ENCODE measurements around the gene ATG10. TPM values are rescaled to one million over a fixed set of nuclear protein-coding genes. Genes with fewer than 3 reads are reported as not detected.
"Not testable (repeated sequence)": the region's sequence is repeated elsewhere in the genome, so short reads cannot be mapped to it uniquely, and the experiment has no call there.

ATG10 gene
- total RNA-seq, 1 donor from 2014 or later: 8.7 TPM

DNA sequence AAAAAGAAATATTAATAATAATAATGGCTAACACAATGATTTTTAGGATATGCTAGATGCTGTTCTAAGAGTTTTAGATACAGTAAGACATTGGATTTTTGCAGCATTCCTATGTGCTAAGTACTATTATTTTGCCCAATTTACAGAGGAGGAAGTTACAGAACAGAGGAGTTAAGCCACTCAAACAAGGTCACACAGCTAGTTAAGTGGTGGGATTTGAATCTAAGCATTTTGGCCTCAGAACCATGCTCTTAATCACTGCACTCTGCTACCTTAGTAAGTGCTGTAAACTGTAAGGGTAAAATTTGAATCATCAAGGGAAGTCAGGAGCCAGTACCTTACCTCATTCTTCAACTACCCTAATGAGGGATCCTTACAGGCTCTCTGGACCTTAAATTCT, 280.9 kb downstream of the ATG10 start:
- no peak for DNase-seq (ENCODE audit: extremely low spot score, unreplicated experiment)
- no peaks in the 10 kb centered on the region for H3K36me3 Mint-ChIP-seq
- no peaks in the 10 kb centered on the region for H3K9me3 Mint-ChIP-seq
- TF ChIP-seq, protein P1, sequence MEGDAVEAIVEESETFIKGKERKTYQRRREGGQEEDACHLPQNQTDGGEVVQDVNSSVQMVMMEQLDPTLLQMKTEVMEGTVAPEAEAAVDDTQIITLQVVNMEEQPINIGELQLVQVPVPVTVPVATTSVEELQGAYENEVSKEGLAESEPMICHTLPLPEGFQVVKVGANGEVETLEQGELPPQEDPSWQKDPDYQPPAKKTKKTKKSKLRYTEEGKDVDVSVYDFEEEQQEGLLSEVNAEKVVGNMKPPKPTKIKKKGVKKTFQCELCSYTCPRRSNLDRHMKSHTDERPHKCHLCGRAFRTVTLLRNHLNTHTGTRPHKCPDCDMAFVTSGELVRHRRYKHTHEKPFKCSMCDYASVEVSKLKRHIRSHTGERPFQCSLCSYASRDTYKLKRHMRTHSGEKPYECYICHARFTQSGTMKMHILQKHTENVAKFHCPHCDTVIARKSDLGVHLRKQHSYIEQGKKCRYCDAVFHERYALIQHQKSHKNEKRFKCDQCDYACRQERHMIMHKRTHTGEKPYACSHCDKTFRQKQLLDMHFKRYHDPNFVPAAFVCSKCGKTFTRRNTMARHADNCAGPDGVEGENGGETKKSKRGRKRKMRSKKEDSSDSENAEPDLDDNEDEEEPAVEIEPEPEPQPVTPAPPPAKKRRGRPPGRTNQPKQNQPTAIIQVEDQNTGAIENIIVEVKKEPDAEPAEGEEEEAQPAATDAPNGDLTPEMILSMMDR (conservative IDR thresholded peaks at IDR 0.05): no peak
- no peaks in the 10 kb centered on the region for H3K4me1 Mint-ChIP-seq (ENCODE audit: unreplicated experiment)
- H3K4me3 Mint-ChIP-seq: no peak overlapping the region
- no peak overlapping the region for H3K27ac Mint-ChIP-seq
- H3K27me3 Mint-ChIP-seq: no peaks in the 10 kb centered on the region

DNA sequence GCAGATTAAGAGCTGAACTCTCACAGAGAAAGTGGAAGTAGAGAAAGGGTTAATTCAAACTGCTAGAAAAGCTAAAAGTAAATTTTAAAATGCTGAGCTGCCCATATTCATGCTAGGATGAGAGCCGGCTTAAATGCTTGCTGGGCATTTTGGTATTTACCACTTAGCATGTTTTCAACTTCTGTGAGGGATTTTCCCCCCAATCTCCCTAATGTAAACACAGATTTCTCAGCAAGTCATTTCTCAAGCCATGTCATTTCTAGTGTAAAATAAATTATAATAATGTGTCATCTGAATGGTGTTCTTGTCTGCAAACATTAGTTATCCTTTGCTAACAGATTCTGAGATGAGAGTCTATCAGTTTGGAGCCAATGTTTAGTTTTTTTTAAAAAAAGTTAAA, 284.0 kb downstream of the ATG10 start:
- peaks cover 4% of the 10 kb centered on the region for H3K4me1 Mint-ChIP-seq (ENCODE audit: unreplicated experiment)
- H3K27me3 Mint-ChIP-seq: no peaks in the 10 kb centered on the region
- H3K36me3 Mint-ChIP-seq: no peaks in the 10 kb centered on the region
- no peak for DNase-seq (ENCODE audit: extremely low spot score, unreplicated experiment)
- no peak overlapping the region for H3K27ac Mint-ChIP-seq
- no peaks in the 10 kb centered on the region for H3K9me3 Mint-ChIP-seq
- no peak overlapping the region for H3K4me3 Mint-ChIP-seq
- TF ChIP-seq, protein P1 (conservative IDR thresholded peaks at IDR 0.05): no peak

DNA sequence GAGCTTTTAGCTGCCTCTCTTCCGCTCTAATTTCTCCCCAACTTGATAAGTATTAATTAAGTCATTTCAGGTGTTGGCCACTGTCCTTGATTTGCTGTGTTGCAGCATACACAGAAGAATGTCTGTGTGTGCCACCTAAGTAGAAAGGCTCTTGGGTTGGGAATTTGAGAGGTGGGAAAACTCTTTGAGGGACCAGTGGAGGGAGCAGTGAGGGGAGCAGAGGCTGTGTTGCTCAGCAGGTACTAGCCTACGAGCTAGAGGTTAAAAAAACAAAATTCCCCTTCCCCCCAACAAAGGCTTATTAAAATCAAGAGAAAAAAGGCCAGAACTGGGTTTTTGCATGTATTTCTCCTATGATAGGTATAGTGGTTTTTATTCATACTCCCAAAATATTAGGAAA, 285.4 kb downstream of the ATG10 start:
- DNase-seq (ENCODE audit: extremely low spot score, unreplicated experiment): no peak
- Mint-ChIP-seq H3K9me3 (no peaks in the 10 kb centered on the region), H3K27ac (no peak overlapping the region), H3K36me3 (no peaks in the 10 kb centered on the region), H3K4me1 (ENCODE audit: unreplicated experiment) (peaks cover 4% of the 10 kb centered on the region), H3K27me3 (no peaks in the 10 kb centered on the region), H3K4me3 (no peak overlapping the region)
- TF ChIP-seq, protein P1 (conservative IDR thresholded peaks at IDR 0.05): no peak

DNA sequence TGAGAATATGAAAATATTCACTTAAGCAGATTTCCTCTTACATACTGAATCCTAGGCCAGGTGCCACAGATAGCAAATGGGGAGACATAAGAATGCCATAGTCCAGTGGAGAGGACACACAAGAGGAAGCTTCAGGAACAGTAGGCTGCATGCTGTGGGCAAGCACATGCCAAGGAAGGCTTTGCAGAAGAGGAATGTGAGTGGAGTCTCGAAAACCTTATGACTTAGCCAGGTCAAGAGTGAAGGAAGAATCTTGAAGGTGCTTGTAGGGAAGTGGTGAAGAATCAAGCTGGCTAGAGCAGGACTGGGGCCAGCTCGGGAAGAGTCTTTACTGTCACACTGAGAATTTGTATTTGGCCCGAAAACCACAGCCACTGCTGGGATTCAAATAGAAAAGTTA, 285.9 kb downstream of the ATG10 start:
- Mint-ChIP-seq H3K27me3 (no peaks in the 10 kb centered on the region), H3K9me3 (no peaks in the 10 kb centered on the region), H3K27ac (no peak overlapping the region), H3K4me3 (no peak overlapping the region), H3K4me1 (ENCODE audit: unreplicated experiment) (peaks cover 4% of the 10 kb centered on the region), H3K36me3 (no peaks in the 10 kb centered on the region)
- TF ChIP-seq, protein P1 (conservative IDR thresholded peaks at IDR 0.05): no peak
- DNase-seq (ENCODE audit: extremely low spot score, unreplicated experiment): no peak

DNA sequence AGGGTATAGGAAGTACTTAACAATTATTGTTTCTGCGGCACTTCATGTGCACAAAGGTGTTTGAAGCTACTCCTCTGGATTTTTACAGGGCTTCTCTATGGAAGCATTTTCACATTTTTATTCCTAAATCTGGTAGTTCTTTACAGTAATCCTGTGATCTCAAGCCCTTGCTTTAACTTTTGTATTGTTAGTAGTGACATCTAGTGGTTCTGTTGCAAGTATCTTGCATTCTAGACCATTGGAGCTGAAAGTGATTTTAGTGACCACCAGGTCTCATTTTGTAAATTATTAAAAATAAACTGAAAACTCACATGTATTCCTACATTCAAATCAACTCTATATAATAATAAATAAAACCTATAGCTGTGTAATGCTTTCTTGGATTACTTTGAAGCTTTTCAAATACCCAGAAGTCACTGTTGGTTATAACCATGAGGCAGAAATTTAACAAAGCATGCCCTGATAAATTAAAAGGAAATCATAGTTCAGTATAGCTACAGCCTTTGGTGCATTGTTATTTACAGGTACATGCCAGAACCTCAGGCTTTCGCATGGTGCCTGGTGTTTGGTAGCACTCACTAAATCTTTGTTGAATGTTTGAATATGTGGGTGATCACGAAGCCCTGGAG, 287.5 kb downstream of the ATG10 start:
- no peak overlapping the region for H3K27ac Mint-ChIP-seq
- no peak for DNase-seq (ENCODE audit: extremely low spot score, unreplicated experiment)
- H3K4me1 Mint-ChIP-seq (ENCODE audit: unreplicated experiment): peaks cover 4% of the 10 kb centered on the region
- H3K27me3 Mint-ChIP-seq: no peaks in the 10 kb centered on the region
- H3K4me3 Mint-ChIP-seq: no peak overlapping the region
- H3K36me3 Mint-ChIP-seq: no peaks in the 10 kb centered on the region
- no peaks in the 10 kb centered on the region for H3K9me3 Mint-ChIP-seq
- TF ChIP-seq, protein P1 (conservative IDR thresholded peaks at IDR 0.05): peak; percentile 69

DNA sequence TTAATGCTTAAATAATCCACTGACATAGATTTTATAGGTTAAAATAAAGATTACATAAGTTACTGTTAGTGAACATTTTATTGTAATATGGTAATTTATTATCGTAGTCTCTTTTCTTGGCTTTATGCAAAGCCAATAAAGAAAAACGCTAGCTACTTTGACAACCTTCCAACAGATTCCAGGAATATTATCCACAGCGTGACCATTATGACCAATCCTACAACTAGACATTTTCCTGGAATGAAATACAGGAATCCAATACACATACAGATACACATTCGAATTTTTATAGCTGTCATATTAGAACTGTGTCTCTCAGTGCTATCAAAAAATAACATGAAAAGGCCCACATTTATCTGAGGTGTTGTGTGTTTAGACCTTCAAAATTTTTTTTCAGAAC, 293.2 kb downstream of the ATG10 start:
- peaks cover 4% of the 10 kb centered on the region for H3K9me3 Mint-ChIP-seq
- H3K27me3 Mint-ChIP-seq: no peaks in the 10 kb centered on the region
- H3K4me1 Mint-ChIP-seq (ENCODE audit: unreplicated experiment): no peaks in the 10 kb centered on the region
- no peak overlapping the region for H3K27ac Mint-ChIP-seq
- H3K36me3 Mint-ChIP-seq: peaks cover 22% of the 10 kb centered on the region
- TF ChIP-seq, protein P1 (conservative IDR thresholded peaks at IDR 0.05): no peak
- no peak overlapping the region for H3K4me3 Mint-ChIP-seq
- no peak for DNase-seq (ENCODE audit: extremely low spot score, unreplicated experiment)

DNA sequence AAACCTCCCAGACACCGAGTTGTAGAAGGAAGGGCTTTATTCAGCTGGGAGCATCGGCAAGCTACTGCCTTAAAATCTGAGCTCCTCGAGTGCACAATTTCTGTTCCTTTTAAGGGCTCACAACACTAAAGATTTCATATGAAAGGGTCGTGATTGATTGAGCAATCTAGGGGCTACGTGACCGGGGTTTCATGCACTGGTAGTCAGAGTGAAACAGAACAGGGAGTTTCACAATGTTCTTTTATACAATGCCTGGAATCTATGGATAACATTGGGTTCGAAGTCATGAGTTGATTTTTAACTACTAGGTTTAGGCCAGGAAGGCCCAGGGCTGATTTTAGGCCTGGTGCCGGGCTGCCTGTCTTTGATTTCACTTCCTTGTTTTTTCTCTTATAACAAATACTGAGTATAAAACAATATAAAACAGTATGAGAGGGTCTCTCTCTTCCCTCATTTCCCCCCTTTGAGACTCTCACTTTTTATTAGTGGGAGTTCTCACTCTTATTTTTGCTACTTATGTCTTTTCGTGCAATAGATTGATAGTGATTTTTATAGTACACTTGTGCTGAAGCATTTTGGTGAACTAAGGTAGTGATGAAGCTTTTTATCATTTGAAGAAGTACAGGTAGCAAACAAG, 295.6 kb downstream of the ATG10 start:
- H3K9me3 Mint-ChIP-seq; H3K4me1 Mint-ChIP-seq (ENCODE audit: unreplicated experiment); H3K27me3 Mint-ChIP-seq; DNase-seq (ENCODE audit: extremely low spot score, unreplicated experiment); H3K4me3 Mint-ChIP-seq; H3K27ac Mint-ChIP-seq: not testable (repeated sequence)
- peaks cover 30% of the 10 kb centered on the region for H3K36me3 Mint-ChIP-seq

DNA sequence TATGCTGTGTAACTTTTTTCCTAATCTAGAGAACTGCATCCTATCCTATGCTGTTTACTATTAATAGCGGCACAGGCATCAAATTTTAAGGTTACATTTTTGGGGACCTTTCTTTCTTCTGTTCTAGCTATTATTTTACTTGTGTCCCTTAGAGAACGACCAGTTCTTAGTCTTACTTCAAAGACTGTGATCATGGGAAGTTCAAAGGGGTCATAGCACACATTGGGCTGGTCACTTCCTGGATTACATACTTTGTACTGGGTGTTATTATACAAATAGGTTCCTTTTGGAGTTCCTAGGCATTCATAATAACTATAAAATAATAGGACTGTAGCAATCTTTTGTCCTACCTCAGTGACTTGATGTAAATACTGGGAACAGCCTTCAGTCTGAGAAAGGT, 297.5 kb downstream of the ATG10 start:
- Mint-ChIP-seq H3K4me1 (ENCODE audit: unreplicated experiment) (peaks cover 12% of the 10 kb centered on the region), H3K36me3 (peaks cover 45% of the 10 kb centered on the region)
- not testable (repeated sequence) for H3K27me3 Mint-ChIP-seq; H3K9me3 Mint-ChIP-seq; DNase-seq (ENCODE audit: extremely low spot score, unreplicated experiment); H3K4me3 Mint-ChIP-seq; H3K27ac Mint-ChIP-seq
